Stimulated activated CD8-positive, alpha-beta memory T cell treated with anti-CD3 and anti-CD28 coated beads, Interleukin-4, amount 100 ng/mL, for 48 hours (primary cell): ENCODE data around the gene CAV2.

Source experiments
- DNase-seq: peaks from one replicate; pipeline ENCODE4 v3.0.0-alpha.2; 2020

Gene CAV2

DNA sequence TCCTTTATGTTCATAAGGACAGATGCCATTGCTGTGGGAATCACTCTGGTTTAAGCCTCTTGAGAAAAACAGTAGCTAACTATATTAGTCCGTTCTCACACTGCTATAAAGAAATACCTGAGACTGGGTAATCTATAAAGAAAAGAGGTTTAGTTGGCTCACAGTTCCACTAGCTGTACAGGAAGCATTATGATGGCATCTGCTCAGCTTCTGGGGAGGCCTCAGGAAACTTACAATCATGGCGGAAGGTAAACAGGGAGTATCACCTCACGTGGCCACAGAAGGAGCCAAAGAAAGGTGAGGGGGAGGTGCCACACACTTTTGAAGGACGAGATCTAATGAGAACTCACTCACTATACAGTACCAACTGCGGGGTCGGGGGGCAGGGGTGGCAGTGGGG lies 2.9 kb upstream of the CAV2 start:
- no peak for DNase-seq

GRCh38 chr7:116497708-116498107 lies 1.8 kb upstream of the CAV2 start:
- DNase-seq, result no peak

DNA sequence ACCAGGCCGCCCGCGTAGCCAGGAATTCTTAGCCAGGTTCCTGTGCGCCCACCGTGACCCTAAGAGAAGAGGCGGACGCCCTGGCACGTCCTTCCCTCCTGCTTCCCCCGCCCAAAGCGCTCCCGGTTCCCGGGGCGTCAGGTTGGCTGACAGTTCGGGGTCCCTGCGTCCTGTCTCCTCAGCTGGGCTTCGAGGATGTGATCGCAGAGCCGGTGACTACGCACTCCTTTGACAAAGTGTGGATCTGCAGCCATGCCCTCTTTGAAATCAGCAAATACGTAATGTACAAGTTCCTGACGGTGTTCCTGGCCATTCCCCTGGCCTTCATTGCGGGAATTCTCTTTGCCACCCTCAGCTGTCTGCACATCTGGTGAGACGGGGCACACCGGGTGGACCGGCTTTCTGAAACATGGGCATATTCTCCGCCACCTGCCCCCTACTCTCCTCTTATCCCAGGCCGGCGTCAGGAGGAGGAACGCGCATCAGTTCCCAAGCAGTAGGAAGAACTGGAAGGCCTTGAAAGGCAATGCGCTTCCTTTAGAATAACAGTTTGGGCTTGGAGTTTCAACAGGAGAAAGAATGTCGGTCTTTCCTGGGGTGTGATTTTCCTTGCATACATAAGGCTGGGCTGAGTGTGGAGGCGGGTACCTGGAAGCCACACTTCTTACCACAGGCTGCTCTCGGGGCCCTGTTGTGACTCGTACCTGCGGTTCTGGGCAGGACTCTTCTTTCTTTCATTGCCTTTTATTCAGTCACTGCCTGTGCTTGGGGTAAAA lies 728 bp downstream of the CAV2 start:
- peak; percentile 63 for DNase-seq

DNA sequence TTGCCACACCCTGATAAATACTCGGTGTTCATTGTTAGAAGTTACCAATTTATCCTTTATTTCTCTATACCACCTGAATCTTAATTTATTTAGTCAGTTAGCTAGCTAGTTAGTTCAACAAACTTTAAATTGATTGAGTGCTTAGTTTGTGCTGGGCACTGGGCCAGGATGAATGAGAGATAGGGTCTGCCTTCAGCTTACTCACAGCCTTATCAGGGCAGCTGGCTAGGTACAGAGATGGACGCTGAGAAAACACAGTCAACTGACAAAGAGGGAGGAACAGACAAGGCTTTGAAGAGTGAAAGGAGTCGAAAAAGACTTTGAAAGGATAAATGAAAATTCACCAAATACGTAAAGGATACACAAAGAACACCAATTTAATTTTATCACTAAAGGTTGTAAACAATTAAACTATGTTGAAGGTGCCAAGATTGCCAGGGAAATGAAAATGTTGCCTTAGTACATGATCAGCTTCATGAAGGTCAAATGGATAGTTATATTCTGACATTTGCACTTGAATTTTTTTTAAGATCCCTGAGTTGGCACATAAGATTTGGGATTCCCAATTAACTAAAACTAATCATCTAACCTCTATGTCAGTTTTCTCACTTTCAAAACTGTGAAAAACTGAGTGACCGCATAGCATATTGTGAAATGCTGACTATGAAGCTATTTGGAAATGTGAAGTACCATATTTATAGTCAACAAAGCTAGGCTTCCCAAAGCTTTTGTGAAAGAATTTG lies 2.1 kb downstream of the CAV2 start:
- DNase-seq, result no peak

DNA sequence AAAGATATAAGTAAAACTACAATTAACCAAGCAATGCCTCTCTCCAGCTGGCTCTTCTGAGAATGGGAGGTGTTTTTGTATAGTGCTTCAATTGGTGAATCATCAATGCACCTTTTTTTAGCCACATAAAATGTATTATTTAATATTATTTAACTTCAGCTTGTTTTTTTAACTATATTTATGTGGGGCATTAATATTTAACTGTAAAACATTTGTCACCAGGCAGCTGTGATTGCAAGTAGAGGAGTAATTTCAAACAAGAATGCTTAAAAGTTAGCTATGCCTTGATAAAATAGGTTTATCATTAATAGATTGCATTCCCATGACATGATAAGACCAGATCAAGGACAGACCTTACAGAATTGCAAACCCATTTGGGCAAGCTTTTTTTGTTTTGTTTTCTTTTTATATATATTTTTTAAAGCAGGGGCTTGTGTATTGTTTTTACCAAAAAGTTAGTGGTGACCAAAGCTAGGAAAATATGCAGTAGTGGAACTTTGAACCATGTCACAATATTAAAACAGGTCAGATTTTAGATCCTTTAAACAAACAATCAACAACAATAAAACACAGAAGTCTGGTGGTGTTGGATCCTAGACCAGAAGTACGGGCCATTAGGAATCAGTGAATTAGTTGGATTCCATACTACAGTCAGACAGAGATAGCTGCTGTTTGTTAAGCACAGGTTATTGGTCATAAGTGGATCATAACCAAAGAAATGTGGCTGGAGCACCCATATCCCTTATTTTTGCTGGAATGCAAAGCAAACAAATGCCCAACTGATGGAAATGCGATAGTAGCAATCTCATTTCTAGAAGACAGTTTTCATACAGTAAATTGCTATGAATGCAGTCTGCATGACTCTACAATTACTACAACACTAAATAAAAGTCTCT lies 2.9 kb downstream of the CAV2 start:
- no peak for DNase-seq

DNA sequence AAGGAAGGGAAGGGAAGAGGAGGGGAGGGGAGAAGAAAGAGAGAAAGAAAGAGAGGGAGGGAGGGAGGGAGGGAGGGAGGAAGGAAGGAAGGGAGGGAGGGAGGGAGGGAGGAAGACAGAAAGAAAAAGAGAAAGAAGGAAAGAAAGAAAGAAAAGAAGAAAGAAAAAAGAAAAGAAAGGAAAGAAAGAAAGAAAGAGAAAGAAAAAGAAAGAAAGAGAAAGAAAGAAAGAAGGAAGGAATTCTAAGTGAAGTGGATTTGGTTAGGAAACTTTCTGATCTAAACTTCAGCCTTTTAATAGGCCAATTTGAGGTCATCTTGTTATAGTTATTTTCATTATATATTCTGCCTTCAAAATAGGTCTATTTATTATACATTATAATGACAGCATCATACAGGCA lies 4.3 kb downstream of the CAV2 start:
- DNase-seq, result no peak

GRCh38 chr7:116505278-116505677 lies 5.7 kb downstream of the CAV2 start:
- no peak for DNase-seq

GRCh38 chr7:116505823-116506222 lies 6.3 kb downstream of the CAV2 start:
- DNase-seq, result no peak

GRCh38 chr7:116509982-116510579 lies 10.5 kb downstream of the CAV2 start:
- DNase-seq, result no peak

- no peak for DNase-seq
Observed at GRCh38 chr7:116510795-116511194, 11.3 kb downstream of the CAV2 start.

- no peak for DNase-seq
Observed at GRCh38 chr7:116511552-116512519, 12.3 kb downstream of the CAV2 start.

GRCh38 chr7:116512520-116513188 lies 13.1 kb downstream of the CAV2 start:
- no peak for DNase-seq

- no peak for DNase-seq
Observed at GRCh38 chr7:116515584-116515983, 16.0 kb downstream of the CAV2 start.

DNA sequence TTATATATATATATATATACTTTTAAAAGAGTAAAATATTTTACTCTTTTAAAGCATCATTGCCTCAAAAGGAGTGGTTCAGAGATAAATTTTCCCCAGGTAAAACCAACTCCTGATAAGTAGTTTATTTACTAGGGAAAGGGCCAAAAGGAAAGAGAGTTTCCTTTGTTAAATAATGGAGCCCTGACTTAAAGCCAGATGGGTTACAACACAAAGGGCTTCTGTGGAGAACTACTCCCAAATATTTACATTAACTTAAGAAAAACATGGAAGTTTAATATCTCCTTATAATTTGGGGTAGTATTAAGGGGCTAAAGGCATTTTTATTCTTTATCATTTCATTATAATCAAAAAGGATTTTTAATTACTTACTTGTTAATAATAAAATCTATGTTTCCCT lies 16.8 kb downstream of the CAV2 start:
- DNase-seq, result no peak

GRCh38 chr7:116517626-116518025 lies 18.1 kb downstream of the CAV2 start:
- no peak for DNase-seq

GRCh38 chr7:116518961-116519360 lies 19.4 kb downstream of the CAV2 start:
- no peak for DNase-seq

GRCh38 chr7:116521046-116521664 lies 21.6 kb downstream of the CAV2 start:
- no peak for DNase-seq

DNA sequence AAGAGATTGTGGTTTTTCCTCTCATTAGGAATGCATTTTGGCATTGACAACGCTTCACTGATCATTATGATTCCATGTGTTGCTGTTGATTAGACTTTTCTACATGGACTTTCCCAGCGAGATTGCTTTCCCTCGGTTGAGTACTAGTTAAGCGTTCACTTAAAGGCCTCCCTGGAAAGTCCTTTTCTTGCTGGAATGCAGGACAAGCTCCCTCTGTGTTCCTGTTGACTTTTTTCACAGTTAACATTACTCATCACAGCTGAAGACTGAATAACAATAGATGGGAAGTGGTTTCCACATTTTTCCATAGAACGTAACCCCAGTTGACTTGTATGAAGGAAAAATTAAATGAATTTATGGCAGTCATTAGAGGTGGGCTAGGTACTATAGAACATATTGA lies 22.7 kb downstream of the CAV2 start:
- no peak for DNase-seq

DNA sequence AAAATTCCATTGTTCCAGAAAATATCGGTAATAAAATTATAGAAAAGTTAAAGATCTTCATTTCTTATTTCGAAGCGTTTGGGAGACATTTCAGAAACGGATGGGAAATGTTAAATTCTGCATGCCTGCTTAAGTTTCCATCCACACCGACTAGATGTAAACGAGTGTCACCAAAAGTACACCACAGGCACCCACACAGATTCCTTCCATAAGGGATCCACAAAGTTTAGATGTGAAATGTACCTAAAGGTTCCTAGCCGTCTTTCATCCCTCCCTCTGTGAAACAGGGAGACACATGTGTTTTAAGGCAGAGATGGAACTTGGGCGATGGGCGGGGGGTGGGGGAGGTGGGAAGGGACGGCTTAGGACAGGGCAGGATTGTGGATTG lies 24.7 kb downstream of the CAV2 start:
- no peak for DNase-seq

- peak; percentile 45 for DNase-seq
Observed at GRCh38 chr7:116524609-116525297, 25.2 kb downstream of the CAV2 start, which contains the start of gene CAV1. TSS of gene CAV1 (plus strand) at chr7:116525036. CDS start at chr7:116525063, 27 bp downstream.
